GM04503 (cell line): ENCODE measurements around the gene HK2.
"Not testable (repeated sequence)": the region's sequence is repeated elsewhere in the genome, so short reads cannot be mapped to it uniquely, and the experiment has no call there.

ENCODE experiments used
- DNase-seq: peaks from one replicate; pipeline ENCODE4 v3.0.0-alpha.2; 2012; ENCODE audit warnings: low read depth

The HK2 gene

GRCh38 chr2:74833418-74834233, at the start of gene HK2:
TSS of gene HK2 (plus strand) at chr2:74834127. CDS start at chr2:74834581, 454 bp downstream.
- peak; percentile 42 for DNase-seq

GRCh38 chr2:74789271-74789670, 44.7 kb upstream of the HK2 start:
- DNase-seq = no peak

- DNase-seq = no peak
Observed at GRCh38 chr2:74792282-74792681, 41.6 kb upstream of the HK2 start.

GRCh38 chr2:74794878-74795277, 39.0 kb upstream of the HK2 start:
- DNase-seq = not testable (repeated sequence)

- DNase-seq = no peak
Observed at GRCh38 chr2:74806355-74806839, 27.5 kb upstream of the HK2 start.

GRCh38 chr2:74806920-74807319, 27.0 kb upstream of the HK2 start:
- no peak for DNase-seq

GRCh38 chr2:74812787-74813590, 20.9 kb upstream of the HK2 start:
- DNase-seq = no peak

GRCh38 chr2:74814102-74814501, 19.8 kb upstream of the HK2 start:
- no peak for DNase-seq

- DNase-seq = no peak
Observed at GRCh38 chr2:74815941-74816340, 18.0 kb upstream of the HK2 start.

GRCh38 chr2:74816540-74817303, 17.2 kb upstream of the HK2 start:
- DNase-seq = no peak

- no peak for DNase-seq
Observed at GRCh38 chr2:74817304-74817675, 16.6 kb upstream of the HK2 start.

GRCh38 chr2:74819702-74820101, 14.2 kb upstream of the HK2 start:
- DNase-seq = no peak

GRCh38 chr2:74821177-74822126, 12.5 kb upstream of the HK2 start:
- DNase-seq = no peak

GRCh38 chr2:74822771-74823566, 11.0 kb upstream of the HK2 start:
- DNase-seq = no peak

- DNase-seq = no peak
Observed at GRCh38 chr2:74824679-74825078, 9.2 kb upstream of the HK2 start.

- DNase-seq = no peak
Observed at GRCh38 chr2:74828543-74828942, 5.4 kb upstream of the HK2 start.

GRCh38 chr2:74831693-74832530, 2.0 kb upstream of the HK2 start:
- DNase-seq = no peak

GRCh38 chr2:74834234-74834791, 386 bp downstream of the HK2 start:
- not testable (repeated sequence) for DNase-seq
